HT1080 (cell line): Measurements from ENCODE around the gene SCIN. TPM values are rescaled to one million over a fixed set of nuclear protein-coding genes. Genes with fewer than 3 reads are reported as not detected.
"Not testable (repeated sequence)": the region's sequence is repeated elsewhere in the genome, so short reads cannot be mapped to it uniquely, and the experiment has no call there.

Experiments
- DNase-seq: peaks from one replicate; pipeline ENCODE4 v3.0.0-alpha.2; 2015; ENCODE audit warnings: low read depth
- total RNA-seq: library from RNA; depleted of rRNA; stranded (reverse); fragments of >200 nt; shearing (Covaris generic); gene quantifications from 2 replicates; pipeline ENCODE4 v1.2.3, GENCODE V29; 2014

SCIN gene
- total RNA-seq, 1 experiment from 2014 or later, result 0.03 TPM

DNA sequence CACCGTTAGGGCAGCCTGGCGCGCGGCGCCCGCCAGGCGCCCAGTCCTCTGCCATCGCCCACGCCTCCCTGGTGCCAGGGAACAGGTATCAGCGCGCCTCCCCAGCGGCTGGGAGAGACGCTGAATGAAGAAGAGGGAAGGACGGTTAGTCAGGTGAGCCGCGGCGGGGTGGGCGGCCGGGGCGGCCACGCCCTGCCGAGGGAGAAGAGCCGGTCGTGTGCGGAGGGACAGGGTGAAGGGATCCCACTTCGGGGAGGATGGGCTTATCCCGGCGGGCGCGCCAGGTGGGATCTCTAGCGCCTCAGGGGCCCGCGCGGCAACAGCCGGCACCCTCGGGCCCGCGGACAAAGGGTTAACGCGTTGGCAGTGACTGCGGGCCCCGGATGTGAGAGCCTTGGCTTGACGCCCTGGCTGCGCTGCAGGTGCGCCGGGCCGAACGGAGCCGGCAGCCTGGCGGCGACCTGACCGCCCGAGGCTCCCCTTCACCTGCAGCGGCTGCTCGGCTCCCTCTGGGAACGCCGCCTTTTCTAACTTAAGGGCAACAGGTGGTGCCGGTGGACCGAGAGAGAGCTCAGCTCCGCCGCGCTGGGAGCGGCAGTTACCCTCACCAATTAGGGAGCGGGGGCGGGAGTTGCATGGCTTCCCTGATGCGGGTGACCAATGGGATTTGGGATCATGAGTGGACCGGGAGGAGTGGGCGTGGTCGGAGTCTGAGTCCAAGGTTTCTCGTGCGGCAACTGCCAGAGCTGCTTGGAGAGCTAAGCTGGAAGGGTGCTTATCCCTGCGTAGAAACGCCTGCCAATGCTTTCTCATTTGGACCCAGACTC is 116.6 kb downstream of the SCIN start, which contains the start of gene ARL4A:
Gene ARL4A, plus strand, starts transcription at position 743 of the 827 bp plus-strand sequence. CDS start 622 bp downstream, outside the sequence.
- DNase-seq, result peak; percentile 96

GRCh38 chr7:12687718-12688171 is 117.2 kb downstream of the SCIN start:
- no peak for DNase-seq

DNA sequence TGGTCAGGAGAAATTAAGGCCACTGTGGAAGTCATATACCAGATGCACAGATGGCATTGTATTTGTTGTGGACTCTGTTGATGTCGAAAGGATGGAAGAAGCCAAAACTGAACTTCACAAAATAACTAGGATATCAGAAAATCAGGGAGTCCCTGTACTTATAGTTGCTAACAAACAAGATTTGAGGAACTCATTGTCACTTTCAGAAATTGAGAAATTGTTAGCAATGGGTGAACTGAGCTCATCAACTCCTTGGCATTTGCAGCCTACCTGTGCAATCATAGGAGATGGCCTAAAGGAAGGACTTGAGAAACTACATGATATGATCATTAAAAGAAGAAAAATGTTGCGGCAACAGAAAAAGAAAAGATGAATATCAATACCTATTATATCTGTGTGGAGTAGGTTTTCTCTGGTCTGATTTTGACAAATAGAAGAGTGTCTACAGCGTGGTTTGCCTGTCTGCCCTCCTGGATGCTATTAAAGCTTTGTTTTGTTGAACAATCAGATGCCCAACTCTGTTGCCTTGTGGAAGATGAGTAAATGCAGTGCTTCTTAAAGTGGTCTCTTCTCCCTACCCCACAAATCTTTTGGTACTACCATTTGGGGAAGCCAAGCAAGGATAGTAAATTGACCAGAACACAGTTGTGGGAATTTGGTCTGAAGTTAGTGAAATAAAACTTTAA is 118.1 kb downstream of the SCIN start:
- not testable (repeated sequence) for DNase-seq

DNA sequence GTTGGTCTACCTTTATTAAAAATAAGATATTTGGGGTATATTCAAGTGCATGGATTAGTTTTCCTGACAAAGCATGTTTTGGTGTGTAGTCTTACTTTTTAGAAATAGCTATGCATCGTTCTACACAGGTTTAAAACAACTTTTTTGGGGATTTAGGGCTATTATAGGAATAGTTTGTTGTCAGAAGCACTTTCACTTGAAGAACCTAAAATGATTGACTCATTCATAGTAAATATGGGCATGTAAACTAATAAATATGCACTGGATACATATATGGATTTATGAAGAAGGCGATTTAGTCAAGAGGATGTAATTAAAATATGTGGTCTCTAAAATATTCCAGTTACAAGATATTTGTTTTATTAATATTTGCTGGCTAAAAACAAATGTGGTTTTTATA is 118.9 kb downstream of the SCIN start:
- DNase-seq, result no peak

GRCh38 chr7:12690041-12690878 is 119.7 kb downstream of the SCIN start:
- no peak for DNase-seq

- DNase-seq, result not testable (repeated sequence)
These were observed 120.9 kb downstream of the SCIN start for GRCh38 chr7:12691388-12691787.

DNA sequence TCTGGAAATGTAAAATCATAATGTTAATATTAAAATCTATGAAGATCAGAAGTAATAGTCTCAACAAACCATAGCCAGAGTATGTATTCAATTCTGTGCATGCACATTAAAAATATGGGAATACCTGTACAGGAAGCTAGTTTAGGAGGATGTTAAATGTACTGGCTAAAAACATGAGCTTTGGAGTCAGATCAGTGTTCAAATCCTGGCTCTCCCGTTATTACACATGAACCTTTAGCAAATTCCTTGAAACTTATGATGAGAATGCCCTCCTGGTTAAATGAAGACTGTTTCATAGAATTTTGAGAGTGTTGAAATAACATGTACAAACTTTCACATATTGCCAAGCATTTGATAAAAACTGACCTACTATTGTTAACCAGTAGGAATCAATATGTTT is 121.5 kb downstream of the SCIN start:
- DNase-seq, result no peak

DNA sequence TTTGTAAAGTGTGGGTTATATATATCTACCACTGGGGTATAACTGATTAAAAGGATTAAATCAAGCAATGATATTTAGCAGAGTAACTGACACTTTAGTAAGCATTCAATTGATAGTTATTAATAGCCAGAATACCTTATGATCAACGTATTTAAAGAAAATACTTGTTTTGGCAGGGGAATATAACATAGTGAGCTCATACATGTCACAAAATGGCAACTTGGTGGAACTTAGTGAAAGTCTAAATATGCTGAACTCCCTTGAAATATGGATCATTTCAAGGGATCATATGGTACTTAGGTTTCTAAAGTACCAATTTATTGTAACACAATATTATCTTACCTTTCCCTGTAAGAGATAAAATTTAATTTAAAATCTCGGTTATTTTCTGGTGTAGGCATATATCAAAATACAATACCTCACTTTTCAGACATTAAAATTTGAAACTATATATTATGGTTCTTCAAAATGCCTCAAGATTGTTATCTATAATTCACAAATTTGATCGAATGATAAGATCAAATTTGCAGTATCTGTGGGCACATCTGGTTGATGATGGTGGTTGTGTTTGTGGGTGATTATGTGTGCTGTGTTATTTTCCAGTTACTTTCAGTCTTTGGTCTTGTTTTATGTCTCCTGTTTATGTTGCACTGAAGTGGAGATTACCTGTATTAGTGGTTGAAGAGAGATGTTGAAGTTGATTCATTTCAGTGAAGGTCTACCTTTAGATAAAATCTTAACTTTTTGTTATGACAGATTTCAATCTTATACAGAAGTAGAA is 122.1 kb downstream of the SCIN start:
- DNase-seq, result no peak

- no peak for DNase-seq
These were observed 124.3 kb downstream of the SCIN start for GRCh38 chr7:12694817-12695216.

GRCh38 chr7:12695965-12696364 is 125.4 kb downstream of the SCIN start:
- DNase-seq, result no peak

DNA sequence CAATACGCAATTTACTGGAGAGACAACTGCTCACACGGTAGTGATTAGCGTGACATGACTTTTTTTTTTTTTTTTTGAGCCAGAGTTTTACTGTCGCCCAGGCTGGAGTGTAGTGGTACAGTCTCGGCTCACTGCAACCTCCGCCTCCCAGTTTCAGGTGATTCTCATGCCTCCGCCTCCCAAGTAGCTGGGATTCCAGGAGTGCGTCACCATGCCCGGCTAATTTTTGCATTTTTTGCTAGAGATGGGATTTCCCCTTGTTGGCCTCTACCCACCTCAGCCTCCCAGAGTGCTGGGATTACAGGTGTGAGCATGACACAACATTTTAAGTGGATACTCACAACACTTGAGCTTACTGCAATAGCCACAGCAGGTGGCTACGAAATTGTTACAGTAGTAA is 128.8 kb downstream of the SCIN start:
- no peak for DNase-seq

- no peak for DNase-seq
These were observed 130.9 kb downstream of the SCIN start for GRCh38 chr7:12701433-12701832.

GRCh38 chr7:12703881-12704280 is 133.4 kb downstream of the SCIN start:
- DNase-seq, result no peak

- DNase-seq, result no peak
These were observed 135.4 kb downstream of the SCIN start for GRCh38 chr7:12705878-12706277.

- peak; percentile 45 for DNase-seq
These were observed 136.5 kb downstream of the SCIN start for GRCh38 chr7:12706900-12707536.

- no peak for DNase-seq
These were observed 137.8 kb downstream of the SCIN start for GRCh38 chr7:12708314-12708713.
